Osteocyte (in vitro differentiated cells): ENCODE results near the gene SLC7A6OS. TPM values are rescaled to one million over a fixed set of nuclear protein-coding genes. Genes with fewer than 3 reads are reported as not detected.

ENCODE experiments used
- DNase-seq: peaks from one replicate; pipeline ENCODE4 v3.0.0; 2021; ENCODE audit warnings: mixed read lengths; ENCODE audit not compliant: unreplicated experiment; ENCODE audit errors: extremely low spot score
- H3K27ac Mint-ChIP-seq: one replicate; pipeline ENCODE4 v1.8.0; 2021; ENCODE audit warnings: mild to moderate bottlenecking, mixed read lengths; ENCODE audit not compliant: unreplicated experiment
- H3K27me3 Mint-ChIP-seq: one replicate; pipeline ENCODE4 v1.8.0; 2021; ENCODE audit warnings: mixed read lengths; ENCODE audit not compliant: unreplicated experiment
- H3K36me3 Mint-ChIP-seq: one replicate; pipeline ENCODE4 v1.8.0; 2021; ENCODE audit warnings: mixed read lengths; ENCODE audit not compliant: unreplicated experiment
- H3K4me1 Mint-ChIP-seq: one replicate; pipeline ENCODE4 v1.8.0; 2021; ENCODE audit warnings: mixed read lengths; ENCODE audit not compliant: unreplicated experiment
- H3K4me3 Mint-ChIP-seq: one replicate; pipeline ENCODE4 v1.8.0; 2021; ENCODE audit warnings: mild to moderate bottlenecking, moderate library complexity, mixed read lengths; ENCODE audit not compliant: unreplicated experiment
- H3K9me3 Mint-ChIP-seq: one replicate; pipeline ENCODE4 v1.8.0; 2021; ENCODE audit warnings: mixed read lengths; ENCODE audit not compliant: unreplicated experiment
- total RNA-seq: library from RNA; stranded (reverse); gene quantifications from 2 replicates; pipeline ENCODE4 v1.2.1, GENCODE V29; 2021
- TF ChIP-seq, protein P1 (sequence below): fragments of 200-600 bp; sonication (generic); IDR thresholded peaks from 2 replicates; pipeline ENCODE4 v1.5.0; 2021; ENCODE audit warnings: antibody characterized with exemption, mild to moderate bottlenecking, moderate library complexity

Gene SLC7A6OS
- total RNA-seq, 1 donor from 2014 or later, result 14.2 TPM

DNA sequence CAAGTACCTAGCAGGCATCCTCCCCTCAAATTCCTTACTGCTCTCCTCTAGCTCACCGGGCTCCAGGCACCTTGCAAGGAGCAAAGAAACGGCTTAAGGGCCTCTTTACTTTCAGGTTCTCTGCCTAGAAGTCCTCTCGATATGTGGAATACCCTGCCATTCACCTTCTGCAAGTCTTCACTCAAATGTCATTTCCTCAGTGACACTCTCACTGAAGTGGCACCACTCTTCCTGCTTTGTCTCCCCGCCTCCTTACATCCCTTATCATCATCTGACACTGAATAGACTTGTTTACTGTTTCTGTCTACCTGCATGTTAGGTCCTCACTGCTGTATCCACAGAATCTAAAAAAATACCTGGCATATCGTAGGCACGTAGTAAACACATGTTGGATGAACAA, 947 bp downstream of the SLC7A6OS start:
- Mint-ChIP-seq H3K4me1 (peaks cover 27% of the 10 kb centered on the region), H3K27me3 (no peaks in the 10 kb centered on the region), H3K4me3 (peak overlapping the region; percentile 98), H3K9me3 (no peaks in the 10 kb centered on the region), H3K36me3 (peaks cover 8% of the 10 kb centered on the region), H3K27ac (peak overlapping the region; percentile 97)
- DNase-seq, result no peak
- TF ChIP-seq, protein P1, sequence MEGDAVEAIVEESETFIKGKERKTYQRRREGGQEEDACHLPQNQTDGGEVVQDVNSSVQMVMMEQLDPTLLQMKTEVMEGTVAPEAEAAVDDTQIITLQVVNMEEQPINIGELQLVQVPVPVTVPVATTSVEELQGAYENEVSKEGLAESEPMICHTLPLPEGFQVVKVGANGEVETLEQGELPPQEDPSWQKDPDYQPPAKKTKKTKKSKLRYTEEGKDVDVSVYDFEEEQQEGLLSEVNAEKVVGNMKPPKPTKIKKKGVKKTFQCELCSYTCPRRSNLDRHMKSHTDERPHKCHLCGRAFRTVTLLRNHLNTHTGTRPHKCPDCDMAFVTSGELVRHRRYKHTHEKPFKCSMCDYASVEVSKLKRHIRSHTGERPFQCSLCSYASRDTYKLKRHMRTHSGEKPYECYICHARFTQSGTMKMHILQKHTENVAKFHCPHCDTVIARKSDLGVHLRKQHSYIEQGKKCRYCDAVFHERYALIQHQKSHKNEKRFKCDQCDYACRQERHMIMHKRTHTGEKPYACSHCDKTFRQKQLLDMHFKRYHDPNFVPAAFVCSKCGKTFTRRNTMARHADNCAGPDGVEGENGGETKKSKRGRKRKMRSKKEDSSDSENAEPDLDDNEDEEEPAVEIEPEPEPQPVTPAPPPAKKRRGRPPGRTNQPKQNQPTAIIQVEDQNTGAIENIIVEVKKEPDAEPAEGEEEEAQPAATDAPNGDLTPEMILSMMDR, result no peak

DNA sequence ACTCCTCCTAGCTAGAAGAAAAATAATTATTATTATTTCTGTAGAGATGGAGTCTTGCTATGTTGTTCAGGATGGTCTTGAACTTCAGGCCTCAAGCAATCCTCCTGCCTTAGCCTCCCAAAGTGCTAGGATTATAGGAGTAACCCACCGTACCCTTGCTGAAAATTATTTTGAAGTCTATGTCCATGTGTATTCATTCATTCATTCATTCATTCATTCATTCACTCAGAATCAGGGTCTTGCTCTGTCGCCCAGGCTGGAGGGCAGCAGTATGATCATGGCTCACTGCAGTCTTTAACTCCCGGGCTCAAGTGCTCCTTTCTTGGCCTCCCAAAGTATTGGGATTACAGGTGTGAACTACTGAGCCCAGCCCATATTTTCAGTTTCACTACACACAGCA, 4.1 kb downstream of the SLC7A6OS start:
- peaks cover 24% of the 10 kb centered on the region for H3K36me3 Mint-ChIP-seq

DNA sequence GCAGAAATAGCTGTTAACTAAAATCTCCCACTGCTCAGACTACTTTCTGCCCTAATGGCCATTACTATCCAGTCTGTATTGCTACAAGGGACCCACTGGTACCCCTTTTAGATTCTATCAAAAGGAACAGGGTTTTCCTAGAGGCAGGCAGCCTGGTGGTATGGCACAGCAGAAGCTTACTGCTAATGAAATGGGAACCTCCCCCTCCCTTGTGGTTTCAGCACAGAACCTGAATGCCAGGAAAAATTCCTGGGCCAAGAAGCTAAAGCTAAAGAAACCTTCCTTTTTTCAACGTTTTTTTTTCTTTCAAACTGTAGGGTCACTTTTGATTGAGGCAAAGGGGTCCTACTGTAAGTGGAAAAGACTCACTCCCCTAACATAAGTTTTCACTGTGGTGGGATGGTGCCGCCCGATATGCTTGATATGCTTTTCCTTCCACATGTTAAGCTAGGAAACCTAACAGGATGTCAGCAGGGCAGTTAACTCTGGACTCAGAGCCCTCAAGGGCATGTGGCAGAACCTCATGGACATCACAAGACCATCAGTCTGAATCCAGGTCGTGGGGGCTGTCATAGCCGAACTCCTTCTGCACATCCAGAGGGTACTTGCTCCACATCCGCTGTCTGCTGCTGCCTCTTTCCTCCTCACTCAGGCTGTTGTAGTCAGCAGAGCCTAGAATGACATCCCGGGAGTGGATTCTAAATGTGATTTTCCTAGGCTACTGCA, 9.8 kb downstream of the SLC7A6OS start:
- TF ChIP-seq, protein P1, result no peak
- no peak for DNase-seq
- Mint-ChIP-seq H3K27me3 (no peaks in the 10 kb centered on the region), H3K27ac (no peak overlapping the region), H3K36me3 (peaks cover 35% of the 10 kb centered on the region), H3K9me3 (no peaks in the 10 kb centered on the region), H3K4me3 (no peak overlapping the region), H3K4me1 (no peaks in the 10 kb centered on the region)

More for the DNA sequence above, 4.1 kb downstream of the SLC7A6OS start:
- Mint-ChIP-seq H3K27me3 (no peaks in the 10 kb centered on the region), H3K9me3 (no peaks in the 10 kb centered on the region), H3K4me3 (no peak overlapping the region), H3K27ac (no peak overlapping the region), H3K4me1 (peaks cover 18% of the 10 kb centered on the region)
- TF ChIP-seq, protein P1, result no peak
- DNase-seq, result no peak

DNA sequence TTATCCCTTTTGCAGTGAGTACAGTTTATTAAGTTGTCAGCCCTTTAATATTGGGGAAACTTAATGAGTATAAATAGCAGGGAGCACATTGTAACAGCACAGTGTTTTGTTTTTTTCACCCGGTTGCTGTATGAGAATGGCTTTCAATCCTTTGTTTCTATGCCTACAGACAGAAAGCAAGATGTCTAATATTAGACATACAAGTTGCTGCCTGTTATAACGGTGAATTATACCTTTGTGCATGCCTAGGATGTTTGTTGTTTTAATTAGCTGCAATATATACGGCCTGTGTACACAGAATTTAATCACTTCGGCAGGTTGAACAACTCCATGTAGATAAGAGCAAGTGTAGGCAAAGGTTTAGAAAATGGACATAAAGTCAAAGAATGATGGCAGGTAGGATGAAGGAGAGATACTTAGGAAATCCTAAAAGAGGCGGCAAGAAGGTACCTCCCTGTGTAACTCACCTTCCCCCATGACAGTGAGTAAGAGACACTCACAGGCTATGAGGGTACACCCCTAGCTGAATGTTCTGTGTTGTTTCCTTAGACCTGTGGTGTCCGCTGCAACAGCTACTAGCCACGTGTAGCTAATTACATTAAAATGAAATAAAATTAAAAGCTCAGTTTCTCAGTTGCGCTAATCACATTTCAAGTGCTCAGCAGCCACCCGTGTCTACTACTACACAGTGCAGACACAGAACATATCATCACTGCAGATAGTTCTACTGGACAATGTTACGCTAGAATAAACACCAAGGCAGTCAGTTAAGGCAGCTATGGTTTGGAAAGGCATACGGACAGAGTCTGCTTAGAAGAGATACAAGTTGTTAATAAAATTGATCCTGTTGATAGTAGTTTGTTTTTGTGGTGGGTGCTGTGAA, 10.9 kb downstream of the SLC7A6OS start:
- Mint-ChIP-seq H3K4me1 (no peaks in the 10 kb centered on the region), H3K27ac (no peak overlapping the region), H3K36me3 (peaks cover 36% of the 10 kb centered on the region), H3K27me3 (no peaks in the 10 kb centered on the region), H3K4me3 (no peak overlapping the region), H3K9me3 (no peaks in the 10 kb centered on the region)
- DNase-seq, result no peak
- TF ChIP-seq, protein P1, result no peak
